Right lobe of liver (tissue), 4 donors: ENCODE measurements around the gene TUBG1.

Source experiments
- POLR2A ChIP-seq: fragments of 450-650 bp; IDR thresholded peaks from one replicate; pipeline ENCODE4 v1.6.1; 2017; ENCODE audit warnings: antibody characterized with exemption, mild to moderate bottlenecking
- TF ChIP-seq, protein P1 (sequence below), 4 donors: fragments of 200-600 bp in 3 of 4; fragments of 450-650 bp in 1 of 4; IDR thresholded peaks; one replicate each; pipeline versions ENCODE4 v1.5.1 to v1.8.0; 2016 to 2022; ENCODE audit warnings: antibody characterized with exemption in 4 of 4, mild to moderate bottlenecking in 2 of 4
- donor health status: DM: no; HTN: no; CAD: no.
- donor health status: DM: no; HTN: no; CAD: no.
- donor health status: DM: no; HTN: yes; CAD: no.

DNA sequence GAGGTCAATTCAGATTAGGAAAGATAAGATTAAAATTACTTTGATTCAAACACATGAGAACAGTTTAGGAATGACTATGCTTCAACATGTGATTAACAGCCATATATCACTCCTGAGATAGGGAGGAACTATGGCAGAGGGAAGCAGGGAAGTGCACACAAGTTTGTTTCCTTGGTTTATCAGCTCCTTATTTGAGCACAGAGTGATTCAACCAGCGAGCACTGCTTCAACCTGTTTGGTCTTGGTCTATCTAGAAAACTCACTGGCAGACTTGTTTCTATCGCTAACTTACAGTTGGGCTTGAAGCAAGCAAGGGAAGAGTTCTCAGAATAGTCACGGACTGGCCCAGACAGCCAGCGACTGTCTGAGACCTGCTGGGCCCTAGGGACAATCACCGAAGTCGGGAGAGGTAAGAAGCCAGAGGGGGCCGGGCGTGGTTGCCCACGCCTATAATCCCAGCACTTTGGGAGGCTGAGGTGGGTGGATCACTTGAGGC lies 23.5 kb downstream of the TUBG1 start:
- TF ChIP-seq, protein P1, sequence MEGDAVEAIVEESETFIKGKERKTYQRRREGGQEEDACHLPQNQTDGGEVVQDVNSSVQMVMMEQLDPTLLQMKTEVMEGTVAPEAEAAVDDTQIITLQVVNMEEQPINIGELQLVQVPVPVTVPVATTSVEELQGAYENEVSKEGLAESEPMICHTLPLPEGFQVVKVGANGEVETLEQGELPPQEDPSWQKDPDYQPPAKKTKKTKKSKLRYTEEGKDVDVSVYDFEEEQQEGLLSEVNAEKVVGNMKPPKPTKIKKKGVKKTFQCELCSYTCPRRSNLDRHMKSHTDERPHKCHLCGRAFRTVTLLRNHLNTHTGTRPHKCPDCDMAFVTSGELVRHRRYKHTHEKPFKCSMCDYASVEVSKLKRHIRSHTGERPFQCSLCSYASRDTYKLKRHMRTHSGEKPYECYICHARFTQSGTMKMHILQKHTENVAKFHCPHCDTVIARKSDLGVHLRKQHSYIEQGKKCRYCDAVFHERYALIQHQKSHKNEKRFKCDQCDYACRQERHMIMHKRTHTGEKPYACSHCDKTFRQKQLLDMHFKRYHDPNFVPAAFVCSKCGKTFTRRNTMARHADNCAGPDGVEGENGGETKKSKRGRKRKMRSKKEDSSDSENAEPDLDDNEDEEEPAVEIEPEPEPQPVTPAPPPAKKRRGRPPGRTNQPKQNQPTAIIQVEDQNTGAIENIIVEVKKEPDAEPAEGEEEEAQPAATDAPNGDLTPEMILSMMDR (IDR thresholded peaks at IDR 0.05), result no peak
- no peak for TF ChIP-seq POLR2A
